OCI-M1 (cell line): ENCODE measurements around the gene HSPB7.

Experiments used
- DNase-seq: peaks from one replicate; lab custom pipeline; 2025; lab: John Stamatoyannopoulos, UW

The HSPB7 gene

GRCh38 chr1:15975805-15976680 is 41.8 kb downstream of the HSPB7 start, which contains the start of gene ZBTB17:
Gene ZBTB17 (minus strand): TSS chr1:15976101. CDS start chr1:15948495, 27,606 bp downstream.
- peak; percentile 95 for DNase-seq

- DNase-seq, result peak; percentile 73
Observed at GRCh38 chr1:15975358-15975804, 42.5 kb downstream of the HSPB7 start.

DNA sequence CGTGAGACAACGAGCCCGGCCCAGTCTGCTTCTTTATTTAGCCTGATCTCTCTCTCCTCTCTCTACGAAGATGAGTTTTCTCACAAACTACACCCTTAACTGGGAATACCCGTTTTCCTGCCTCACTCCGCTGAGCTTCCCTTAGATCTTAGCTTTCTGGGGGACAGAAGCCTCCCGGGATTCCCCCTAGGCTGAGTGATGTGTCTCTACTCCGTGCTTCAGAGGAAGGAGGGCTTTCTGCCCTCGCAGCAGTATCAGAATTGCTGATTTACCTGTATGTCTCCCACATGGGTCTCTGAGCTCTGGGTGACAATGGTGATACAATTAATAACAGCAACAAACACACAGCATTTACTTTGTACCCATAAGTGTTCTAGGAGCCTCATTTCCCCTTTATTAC is 43.0 kb downstream of the HSPB7 start:
- no peak for DNase-seq

GRCh38 chr1:15973772-15974171 is 44.1 kb downstream of the HSPB7 start:
- no peak for DNase-seq

- DNase-seq, result no peak
Observed at GRCh38 chr1:15972409-15972808, 45.4 kb downstream of the HSPB7 start.

- no peak for DNase-seq
Observed at GRCh38 chr1:15970911-15971310, 46.9 kb downstream of the HSPB7 start.

DNA sequence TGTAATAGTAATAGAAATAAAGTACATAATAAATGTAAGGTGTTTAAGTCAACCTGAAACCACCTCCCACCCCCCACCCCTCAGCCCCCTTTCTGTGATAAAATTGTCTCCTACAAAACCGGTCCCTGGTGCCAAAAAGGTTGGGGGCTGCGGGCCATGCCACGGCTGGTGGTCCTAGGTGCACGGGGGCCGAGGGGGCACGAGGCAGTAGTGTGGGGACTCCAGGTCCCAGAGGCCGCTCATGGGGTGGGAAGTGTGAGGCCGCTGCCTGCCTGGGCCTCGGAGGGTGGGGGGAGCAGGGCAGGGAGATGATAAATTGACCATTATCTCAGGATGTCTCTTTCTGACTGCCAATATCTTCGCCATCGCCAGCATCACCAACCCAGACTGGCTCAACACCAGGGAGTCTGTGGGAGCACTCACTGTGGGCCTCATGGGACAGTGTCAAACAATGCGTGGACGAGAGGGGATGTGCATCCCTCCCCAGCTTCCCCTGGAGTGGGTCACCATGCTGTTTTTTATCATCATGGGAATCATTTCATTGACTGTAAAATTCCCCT is 48.4 kb downstream of the HSPB7 start:
- no peak for DNase-seq

DNA sequence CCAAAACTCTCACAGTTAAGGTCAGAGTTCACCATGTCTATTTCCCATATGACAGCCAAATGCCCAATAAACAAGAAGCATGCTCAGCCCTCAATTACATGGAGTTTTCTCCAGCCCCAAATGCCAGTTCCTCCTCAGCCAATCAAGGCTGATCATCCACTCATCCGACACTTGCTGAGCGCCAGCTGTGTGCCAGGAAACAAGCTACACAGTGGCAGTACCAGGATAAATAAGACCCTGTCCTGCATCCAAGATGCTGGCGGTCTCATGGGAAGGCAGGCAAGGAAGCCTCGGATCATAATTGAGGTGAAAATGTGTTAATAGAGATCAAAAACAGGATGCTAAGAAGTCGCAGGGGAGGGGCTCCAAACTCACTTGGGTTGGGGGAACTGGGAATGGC is 49.7 kb downstream of the HSPB7 start:
- DNase-seq, result no peak

GRCh38 chr1:15966956-15967344 is 50.9 kb downstream of the HSPB7 start:
- no peak for DNase-seq

- DNase-seq, result no peak
Observed at GRCh38 chr1:15966081-15966955, 51.5 kb downstream of the HSPB7 start.

DNA sequence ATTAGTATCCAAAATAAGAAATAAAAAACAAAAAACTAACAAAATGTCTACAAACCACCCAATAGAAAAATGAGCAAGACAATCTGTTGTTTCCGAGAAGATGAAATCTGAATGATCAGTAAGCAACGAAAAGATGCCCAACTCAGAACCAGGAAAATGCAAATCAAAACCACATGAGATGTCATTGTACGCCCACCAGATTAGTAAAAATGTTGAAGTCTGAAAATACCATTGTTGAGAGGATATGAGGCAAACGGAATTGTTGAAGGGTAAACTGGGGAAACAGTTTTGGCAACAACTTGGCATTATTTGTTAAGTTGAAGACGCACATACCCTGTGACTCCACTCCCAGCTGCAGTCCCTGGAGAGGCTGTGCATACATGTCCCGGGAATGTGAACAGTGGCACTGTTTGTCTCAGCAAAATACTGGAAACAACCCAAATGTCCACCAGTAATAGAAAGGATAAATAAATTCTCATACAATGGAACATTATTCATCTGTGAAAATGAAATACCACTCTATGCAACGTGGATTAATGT is 52.5 kb downstream of the HSPB7 start:
- DNase-seq, result no peak
